IMR-90 (cell line): Measurements from ENCODE around the gene SLC39A11. TPM values are rescaled to one million over a fixed set of nuclear protein-coding genes. Genes with fewer than 3 reads are reported as not detected.

ENCODE experiments used
- ATAC-seq: fragments of 200-7000 bp; cut with Tn5 transposase; 2 replicates; pipeline ENCODE4 v1.9.1; 2020; ENCODE audit warnings: low read depth, mild to moderate bottlenecking, moderate library complexity
- BruUV-seq: library from RNA; stranded (reverse); fragments of 400-500 nt; replicated peaks from 2 replicates; lab custom pipeline; 2021; lab: Mats Ljungman, UMichigan
- CTCF ChIA-PET: fragments of 300-600 bp; formaldehyde crosslinking; extraction: SDS; loops from one replicate; lab custom pipeline; 2021; ENCODE audit warnings: antibody characterized with exemption; lab: Yijun Ruan, JAX
- POLR2A ChIA-PET: fragments of 300-600 bp; sonication (Branson Sonifier 250); formaldehyde crosslinking; loops from one replicate; lab custom pipeline; 2022; ENCODE audit warnings: antibody characterized with exemption; ENCODE audit not compliant: unreplicated experiment; lab: Charles Lee
- DNase-seq: peaks from one replicate; pipeline ENCODE4 v3.0.0; 2013
- H2AFZ ChIP-seq: replicated peaks from 2 replicates; pipeline ENCODE3; 2013; ENCODE audit warnings: low read length, mild to moderate bottlenecking; ENCODE audit not compliant: poor library complexity
- H2AK5ac ChIP-seq: 2 replicates; pipeline ENCODE4 v1.6.1; 2013; ENCODE audit warnings: low read depth, low read length, inconsistent platforms
- H2AK9ac ChIP-seq: replicated peaks from 2 replicates; pipeline ENCODE3; 2013; ENCODE audit warnings: mild to moderate bottlenecking, low read depth, low read length, moderate library complexity; ENCODE audit not compliant: poor library complexity
- H2BK120ac ChIP-seq: 2 replicates; pipeline ENCODE4 v1.6.1; 2013; ENCODE audit warnings: low read depth, low read length, inconsistent platforms
- H2BK15ac ChIP-seq: 3 replicates; pipeline ENCODE4 v1.6.1; 2013; ENCODE audit warnings: low read depth, low read length, inconsistent platforms
- H2BK20ac ChIP-seq: 2 replicates; pipeline ENCODE4 v1.6.1; 2013; ENCODE audit warnings: low read depth, mild to moderate bottlenecking, inconsistent platforms, low read length, moderate library complexity
- H2BK5ac ChIP-seq: 2 replicates; pipeline ENCODE4 v1.6.1; 2013; ENCODE audit warnings: mild to moderate bottlenecking, low read depth, low read length, inconsistent platforms; ENCODE audit not compliant: poor library complexity, severe bottlenecking
- H3K14ac ChIP-seq: replicated peaks from 2 replicates; pipeline ENCODE4 v1.6.1; 2013; ENCODE audit warnings: low read depth, low read length, inconsistent platforms
- H3K18ac ChIP-seq: 2 replicates; pipeline ENCODE4 v1.6.1; 2013; ENCODE audit warnings: low read depth, low read length, control low read depth
- H3K23ac ChIP-seq: 2 replicates; pipeline ENCODE4 v1.6.1; 2013; ENCODE audit warnings: low read depth, low read length, inconsistent platforms
- H3K27ac ChIP-seq: 2 replicates; pipeline ENCODE4 v1.5.1; 2013; ENCODE audit warnings: mild to moderate bottlenecking, control low read depth, low read length; ENCODE audit not compliant: insufficient read depth
- H3K27me3 ChIP-seq: 2 replicates; pipeline ENCODE4 v1.6.1; 2013; ENCODE audit warnings: low read length; ENCODE audit not compliant: control insufficient read depth, insufficient read depth
- H3K36me3 ChIP-seq: 2 replicates; pipeline ENCODE4 v1.6.1; 2013; ENCODE audit warnings: low read length, mixed read lengths; ENCODE audit not compliant: control insufficient read depth, insufficient read depth
- H3K4ac ChIP-seq: 2 replicates; pipeline ENCODE4 v1.6.1; 2013; ENCODE audit warnings: low read depth, low read length, inconsistent platforms
- H3K4me1 ChIP-seq: 2 replicates; pipeline ENCODE4 v1.6.1; 2013; ENCODE audit warnings: low read length, mixed read lengths; ENCODE audit not compliant: control insufficient read depth, insufficient read depth
- H3K4me2 ChIP-seq: 2 replicates; pipeline ENCODE4 v1.6.1; 2013; ENCODE audit warnings: low read depth, mild to moderate bottlenecking, control low read depth, low read length, moderate library complexity
- H3K4me3 ChIP-seq: 2 replicates; pipeline ENCODE4 v1.5.1; 2013; ENCODE audit warnings: low read depth, mild to moderate bottlenecking, control low read depth, low read length, moderate library complexity; ENCODE audit not compliant: insufficient read depth
- H3K56ac ChIP-seq: 2 replicates; pipeline ENCODE4 v1.6.1; 2013; ENCODE audit warnings: low read length, inconsistent platforms; ENCODE audit not compliant: insufficient read depth; ENCODE audit errors: extremely low read depth
- H3K79me1 ChIP-seq, 2 experiments: 2 replicates each; pipeline ENCODE4 v1.6.1; 2013; ENCODE audit warnings: low read length in 2 of 2, inconsistent platforms in 1 of 2, low read depth in 1 of 2
- H3K9ac ChIP-seq: 2 replicates; pipeline ENCODE4 v1.6.1; 2013; ENCODE audit warnings: low read depth, low read length, control low read depth
- H3K9me1 ChIP-seq: 2 replicates; pipeline ENCODE4 v1.6.1; 2013; ENCODE audit warnings: low read length, inconsistent platforms; ENCODE audit not compliant: insufficient read depth
- H3K9me3 ChIP-seq: 2 replicates; pipeline ENCODE4 v1.6.1; 2013; ENCODE audit warnings: low read length; ENCODE audit not compliant: control insufficient read depth, insufficient read depth
- H4K20me1 ChIP-seq: 2 replicates; pipeline ENCODE4 v1.6.1; 2013; ENCODE audit warnings: low read length, inconsistent platforms; ENCODE audit not compliant: insufficient read depth
- H4K5ac ChIP-seq: 2 replicates; pipeline ENCODE4 v1.6.1; 2013; ENCODE audit warnings: mild to moderate bottlenecking, low read depth, low read length, control low read depth
- H4K8ac ChIP-seq, 2 experiments: 2 replicates each; pipeline ENCODE4 v1.6.1; 2013; ENCODE audit warnings: low read depth in 2 of 2, low read length in 2 of 2, control low read depth in 1 of 2, inconsistent platforms in 1 of 2
- H4K91ac ChIP-seq: 2 replicates; pipeline ENCODE4 v1.6.1; 2013; ENCODE audit warnings: low read depth, low read length, inconsistent platforms; ENCODE audit not compliant: insufficient read depth
- RFX5 ChIP-seq: IDR thresholded peaks from 2 replicates; pipeline ENCODE4 v1.8.0; 2012; ENCODE audit warnings: low read depth, mild to moderate bottlenecking, low read length, moderate library complexity
- WGBS, 2 experiments: methylation state at CpG; one replicate each; pipeline versions ENCODE4 v1.1.5 to v1.1.7; 2013; ENCODE audit warnings: missing lambda C conversion rate in 2 of 2; ENCODE audit not compliant: insufficient read length in 1 of 2; ENCODE audit errors: extremely low coverage in 2 of 2; 5-methylcytosine and 5-hydroxymethylcytosine counted together
- dilution Hi-C: fragments of 300-500 bp; cut with HindIII; formaldehyde crosslinking; loops from one replicate; pipeline ENCODE4 v1.14.3; 2018; ENCODE audit warnings: low sequenced_read_pairs; ENCODE audit not compliant: unreplicated experiment
- in situ Hi-C: fragments of 300-500 bp; cut with MboI; formaldehyde crosslinking; loops from 3 replicates; pipeline ENCODE4 v1.14.3; 2019; ENCODE audit warnings: low sequenced_read_pairs, inconsistent platforms, mixed read lengths
- intact Hi-C: fragments of 100-400 bp; cut with micrococcal nuclease; formaldehyde crosslinking; loops from 2 replicates; pipeline ENCODE4 v1.10.0; 2022
- polyA plus RNA-seq, 3 experiments: library from polyadenylated mRNA; depleted of rRNA; stranded (reverse); fragments of >200 nt; gene quantifications; 2 replicates each; pipeline ENCODE4 v1.2.3, GENCODE V29; 2012; ENCODE audit warnings: low replicate concordance in 1 of 3
- total RNA-seq: library from RNA; depleted of rRNA; stranded (reverse); fragments of >200 nt; gene quantifications from 2 replicates; pipeline ENCODE4 v1.2.3, GENCODE V29; 2012

Gene SLC39A11
- total and polyA plus RNA-seq, 2 of the 4 experiments (the other 2 are of a cell fraction), result 8.8 to 14.3 TPM

- Histone ChIP-seq H3K4me3 (no peak overlapping the region), H3K9me3 (peaks cover 2% of the 10 kb centered on the region; the same call in 1 of the 2 replicates), H3K27ac (no peak overlapping the region), H3K79me1 (peaks cover 11% of the 10 kb centered on the region in 2 experiments), H3K14ac (no peak overlapping the region), H3K56ac (no peak overlapping the region), H3K9ac (no peak overlapping the region), H2BK120ac (no peak overlapping the region), H3K9me1 (peaks cover 18% of the 10 kb centered on the region), H2BK15ac (no peak overlapping the region; the same call in 2 of the 3 replicates), H4K8ac (no peak overlapping the region), H2BK20ac (no peak overlapping the region), H2AK9ac (no peak overlapping the region), H4K5ac (no peak overlapping the region), H2AK5ac (no peak overlapping the region), H3K4ac (no peak overlapping the region), H3K4me1 (peaks cover 13% of the 10 kb centered on the region), H2AFZ (no peak overlapping the region), H2BK5ac (no peak overlapping the region), H4K20me1 (no peaks in the 10 kb centered on the region; the same call in 1 of the 2 replicates), H3K36me3 (no peaks in the 10 kb centered on the region), H3K18ac (no peak overlapping the region), H3K23ac (no peak overlapping the region), H3K4me2 (no peak overlapping the region), H3K27me3 (no peaks in the 10 kb centered on the region), H4K91ac (no peak overlapping the region)
- no peak for TF ChIP-seq RFX5
- no peak for ATAC-seq
- BruUV-seq, result no TSS peak
- ChIA-PET POLR2A (no interaction called here), CTCF (no interaction called here)
- no CpG with 5 or more reads among the region's 7 CpGs for WGBS, 2 experiments
- intact Hi-C loops, result no loop called here
- dilution Hi-C loops, result no loop called here
- in situ Hi-C loops, result no loop called here
- DNase-seq, result no peak
Measured at GRCh38 chr17:73015722-73016276, 76.7 kb downstream of the SLC39A11 start.
